Right lobe of liver (tissue), 6 donors: ENCODE measurements around the gene AHSP. TPM values are rescaled to one million over a fixed set of nuclear protein-coding genes. Genes with fewer than 3 reads are reported as not detected.

ENCODE experiments used
- ATAC-seq, 4 donors: fragments of 200-7000 bp; cut with Tn5 transposase; one replicate each; pipeline ENCODE4 v1.9.1; 2020; ENCODE audit warnings: mild to moderate bottlenecking in 4 of 4, moderate library complexity in 4 of 4
- DNase-seq, 3 donors: peaks; one replicate each; pipeline ENCODE4 v3.0.0-alpha.2; 2020
- H3K27ac ChIP-seq, 3 donors: fragments of 200-600 bp; one replicate each; pipeline ENCODE4 v1.8.0; 2022
- H3K27me3 ChIP-seq, 2 donors: fragments of 200-600 bp; one replicate each; pipeline ENCODE4 v1.8.0; 2022
- H3K36me3 ChIP-seq, 4 donors: fragments of 200-600 bp; sonication (generic) in 1 of 4; one replicate each; pipeline versions ENCODE4 v1.5.1 to v1.8.0; 2017 to 2022; ENCODE audit warnings: control low read depth in 1 of 4
- H3K4me1 ChIP-seq, 4 donors: fragments of 200-600 bp; sonication (generic) in 1 of 4; one replicate each; pipeline versions ENCODE4 v1.5.1 to v1.8.0; 2017 to 2022; ENCODE audit warnings: control low read depth in 1 of 4
- H3K4me3 ChIP-seq, 3 donors: fragments of 200-600 bp; one replicate each; pipeline ENCODE4 v1.8.0; 2022
- H3K9me3 ChIP-seq, 4 donors: fragments of 200-600 bp; sonication (generic) in 1 of 4; one replicate each; pipeline versions ENCODE4 v1.5.1 to v1.8.0; 2017 to 2022; ENCODE audit warnings: control low read depth in 1 of 4
- CTCF ChIP-seq, 4 donors: fragments of 200-600 bp in 3 of 4; fragments of 450-650 bp in 1 of 4; IDR thresholded peaks; one replicate each; pipeline versions ENCODE4 v1.5.1 to v1.8.0; 2016 to 2022; ENCODE audit warnings: antibody characterized with exemption in 4 of 4, mild to moderate bottlenecking in 2 of 4
- POLR2A ChIP-seq: fragments of 450-650 bp; IDR thresholded peaks from one replicate; pipeline ENCODE4 v1.6.1; 2017; ENCODE audit warnings: antibody characterized with exemption, mild to moderate bottlenecking
- WGBS: methylation state at CpG from one replicate; pipeline ENCODE4 v1.1.6; 2018; ENCODE audit warnings: low coverage, low lambda C conversion rate; ENCODE audit not compliant: insufficient coverage; ENCODE audit errors: missing lambda C conversion rate; 5-methylcytosine and 5-hydroxymethylcytosine counted together
- intact Hi-C, 2 donors: fragments of 100-400 bp; cut with DNase I; formaldehyde crosslinking; loops; one replicate each; pipeline versions ENCODE4 v1.11.2 to v1.14.1; 2022
- total RNA-seq, 6 experiments: library from RNA; depleted of rRNA in 2 of 6; stranded (reverse); fragments of >200 nt in 2 of 6; fragmentation: NEBNext Ultra II Directional in 3 of 6; extraction: Animal tissue kit (Norgen Biotek cat#: 25700) in 3 of 6; gene quantifications; one replicate each; pipeline versions ENCODE4 v1.1.0 to v1.2.4, GENCODE V29; 2016 to 2023
- donor health status: DM: no; HTN: yes; CAD: no.
- donor health status: DM: no; HTN: no; CAD: no.
- donor health status: DM: no; HTN: no; CAD: no.
- donor health status: DM: no; HTN: yes; CAD: no.
- donor health status: DM: no; HTN: yes; CAD: no.

The AHSP gene
- total RNA-seq, 6 experiments from 2014 or later = 0.95 to 7.3 (median 3.0) TPM; not detected in 2

GRCh38 chr16:31487071-31487719 is 40.5 kb upstream of the AHSP start:
- Histone ChIP-seq H3K27ac (no peak overlapping the region), H3K4me3 (peak overlapping the region; percentile 49 to 57 (median 50)), H3K27me3 (no peaks in the 10 kb centered on the region), H3K36me3 (peaks cover 0 to 5% (median 0%) of the 10 kb centered on the region in 4 donors), H3K9me3 (no peaks in the 10 kb centered on the region), H3K4me1 (peaks cover 0 to 15% (median 2%) of the 10 kb centered on the region in 4 donors)
- DNase-seq (peak in 1 of 3 donors; percentile 55), ATAC-seq (no peak)
- no peak for TF ChIP-seq POLR2A
- TF ChIP-seq CTCF (IDR thresholded peaks at IDR 0.05) = no peak
- intact Hi-C loops = no loop called here
- WGBS = 20% methylated on average over 15 of the region's 48 CpGs

- Histone ChIP-seq H3K36me3 (peaks cover 0 to 10% (median 2%) of the 10 kb centered on the region in 4 donors), H3K4me1 (peaks cover 0 to 15% (median 2%) of the 10 kb centered on the region in 4 donors), H3K9me3 (no peaks in the 10 kb centered on the region), H3K27me3 (no peaks in the 10 kb centered on the region), H3K27ac (no peak overlapping the region), H3K4me3 (peak overlapping the region; percentile 49 to 57 (median 50))
- WGBS = 0% methylated on average over 4 of the region's 60 CpGs
- ATAC-seq (peak; percentile 78 to 82 (median 79)), DNase-seq (peak in 2 of 3 donors; percentile 65 to 66)
- intact Hi-C loops = no loop called here
- TF ChIP-seq CTCF (IDR thresholded peaks at IDR 0.05) (no peak), POLR2A (no peak)
These were observed 39.8 kb upstream of the AHSP start for GRCh38 chr16:31487720-31488467.

GRCh38 chr16:31488468-31489297 is 39.0 kb upstream of the AHSP start:
- intact Hi-C loops = no loop called here
- peak in 1 of 3 donors; percentile 58 for DNase-seq
- ATAC-seq = peak in 3 of 4 donors; percentile 1 to 23 (median 3)

More at GRCh38 chr16:31488468-31489297, 39.0 kb upstream of the AHSP start:
- no peak for TF ChIP-seq CTCF (IDR thresholded peaks at IDR 0.05)
- TF ChIP-seq POLR2A = no peak
- 71% methylated on average over 11 of the region's 77 CpGs for WGBS
- H3K27ac ChIP-seq = no peak overlapping the region
- H3K9me3 ChIP-seq = no peaks in the 10 kb centered on the region
- H3K36me3 ChIP-seq = peaks cover 0 to 18% (median 8%) of the 10 kb centered on the region in 4 donors
- no peaks in the 10 kb centered on the region for H3K27me3 ChIP-seq
- peaks cover 0 to 15% (median 2%) of the 10 kb centered on the region in 4 donors for H3K4me1 ChIP-seq
- H3K4me3 ChIP-seq = peak overlapping the region in 2 of 3 donors; percentile 49 to 57
